A673 (cell line): Measurements from ENCODE around the gene ANKS1B. TPM values are rescaled to one million over a fixed set of nuclear protein-coding genes. Genes with fewer than 3 reads are reported as not detected.
A peak's percentile ranks its signal among the peaks of the same experiment; 100 is the strongest.

Source experiments
- Bru-seq: library from RNA; stranded (reverse); fragments of 400-500 nt; gene quantifications from one replicate; lab custom pipeline; 2021; lab: Mats Ljungman, UMichigan
- BruChase-seq, 2 experiments: library from RNA; stranded (reverse); fragments of 400-500 nt; gene quantifications; one replicate each; lab custom pipeline; 2021; lab: Mats Ljungman, UMichigan
- BruUV-seq: library from RNA; stranded (reverse); fragments of 400-500 nt; replicated peaks from 2 replicates; lab custom pipeline; 2021; lab: Mats Ljungman, UMichigan
- CTCF ChIA-PET: fragments of 300-600 bp; sonication (Branson Sonifier 250); formaldehyde crosslinking; loops from one replicate; lab custom pipeline; 2022; ENCODE audit warnings: antibody characterized with exemption; lab: Charles Lee
- POLR2A ChIA-PET: fragments of 300-600 bp; sonication (Branson Sonifier 250); formaldehyde crosslinking; loops from one replicate; lab custom pipeline; 2022; ENCODE audit warnings: antibody characterized with exemption; ENCODE audit not compliant: low non-redundant PET; lab: Charles Lee
- DNase-seq: peaks from one replicate; pipeline ENCODE4 v3.0.0-alpha.2; 2015; ENCODE audit warnings: low spot score
- H3K27ac ChIP-seq: fragments of 200-600 bp; sonication (generic); 2 replicates; pipeline ENCODE4 v1.5.1; 2016; ENCODE audit warnings: mixed run types, low read depth, mild to moderate bottlenecking, mixed read lengths, antibody characterized with exemption, low read length; ENCODE audit not compliant: poor library complexity, severe bottlenecking
- H3K27me3 ChIP-seq: fragments of 200-600 bp; sonication (generic); replicated peaks from 2 replicates; pipeline ENCODE4 v1.6.1; 2017; ENCODE audit warnings: mixed run types, low read depth, mild to moderate bottlenecking, mixed read lengths, antibody characterized with exemption, low read length; ENCODE audit not compliant: insufficient read depth, poor library complexity
- H3K36me3 ChIP-seq: fragments of 200-600 bp; sonication (generic); 2 replicates; pipeline ENCODE4 v1.6.1; 2016; ENCODE audit warnings: mixed run types, mild to moderate bottlenecking, mixed read lengths, antibody characterized with exemption, low read length; ENCODE audit not compliant: insufficient read depth, poor library complexity, severe bottlenecking
- H3K4me1 ChIP-seq: fragments of 200-600 bp; sonication (generic); 2 replicates; pipeline ENCODE4 v1.6.1; 2017; ENCODE audit warnings: mixed run types, mild to moderate bottlenecking, mixed read lengths, antibody characterized with exemption, low read length; ENCODE audit not compliant: insufficient read depth, poor library complexity, severe bottlenecking
- H3K4me3 ChIP-seq: fragments of 200-600 bp; sonication (generic); 2 replicates; pipeline ENCODE4 v1.5.1; 2016; ENCODE audit warnings: low read depth, mixed run types, mild to moderate bottlenecking, mixed read lengths, low read length; ENCODE audit not compliant: poor library complexity, severe bottlenecking
- H3K9me3 ChIP-seq: fragments of 200-600 bp; sonication (generic); 2 replicates; pipeline ENCODE4 v1.6.1; 2016; ENCODE audit warnings: mixed run types, low read depth, mild to moderate bottlenecking, mixed read lengths, antibody characterized with exemption, low read length; ENCODE audit not compliant: poor library complexity, severe bottlenecking
- EZH2 ChIP-seq: fragments of 200-600 bp; sonication (generic); IDR thresholded peaks from 2 replicates; pipeline ENCODE4 v1.6.1; 2017; ENCODE audit warnings: borderline replicate concordance, low read depth, mild to moderate bottlenecking, mixed read lengths, antibody characterized with exemption, low read length; ENCODE audit not compliant: poor library complexity, severe bottlenecking
- intact Hi-C: fragments of 100-400 bp; cut with micrococcal nuclease; formaldehyde crosslinking; loops from one replicate; pipeline ENCODE4 v1.10.0; 2022; ENCODE audit not compliant: unreplicated experiment
- long read RNA-seq: library from polyadenylated mRNA; stranded (forward); transcript quantifications from one replicate; pipeline ENCODE4 v2.0.0, GENCODE V29; 2022
- total RNA-seq: library from RNA; stranded (reverse); gene quantifications from 2 replicates; pipeline ENCODE4 v1.2.3, GENCODE V29; 2021
- TF ChIP-seq, protein P1 (sequence below): fragments of 300-800, 200-600 bp; sonication (generic); conservative IDR thresholded peaks from 2 replicates; pipeline ENCODE4 v1.5.1; 2017; ENCODE audit warnings: low read depth, mild to moderate bottlenecking, antibody characterized with exemption, low read length, moderate library complexity, mixed read lengths

Gene ANKS1B
- 0.99 and 1.1 TPM in 2 replicates for total RNA-seq
- Bru-seq, nascent RNA = percentile 17 among the genes with signal in this experiment
- BruChase-seq, experiment 1, labeled RNA remaining after a 2-hour chase = percentile 21 among the genes with signal in this experiment
- percentile 22 among the genes with signal in this experiment for BruChase-seq, experiment 2, labeled RNA remaining after a 6-hour chase
- long read RNA-seq = 0 reads

DNA sequence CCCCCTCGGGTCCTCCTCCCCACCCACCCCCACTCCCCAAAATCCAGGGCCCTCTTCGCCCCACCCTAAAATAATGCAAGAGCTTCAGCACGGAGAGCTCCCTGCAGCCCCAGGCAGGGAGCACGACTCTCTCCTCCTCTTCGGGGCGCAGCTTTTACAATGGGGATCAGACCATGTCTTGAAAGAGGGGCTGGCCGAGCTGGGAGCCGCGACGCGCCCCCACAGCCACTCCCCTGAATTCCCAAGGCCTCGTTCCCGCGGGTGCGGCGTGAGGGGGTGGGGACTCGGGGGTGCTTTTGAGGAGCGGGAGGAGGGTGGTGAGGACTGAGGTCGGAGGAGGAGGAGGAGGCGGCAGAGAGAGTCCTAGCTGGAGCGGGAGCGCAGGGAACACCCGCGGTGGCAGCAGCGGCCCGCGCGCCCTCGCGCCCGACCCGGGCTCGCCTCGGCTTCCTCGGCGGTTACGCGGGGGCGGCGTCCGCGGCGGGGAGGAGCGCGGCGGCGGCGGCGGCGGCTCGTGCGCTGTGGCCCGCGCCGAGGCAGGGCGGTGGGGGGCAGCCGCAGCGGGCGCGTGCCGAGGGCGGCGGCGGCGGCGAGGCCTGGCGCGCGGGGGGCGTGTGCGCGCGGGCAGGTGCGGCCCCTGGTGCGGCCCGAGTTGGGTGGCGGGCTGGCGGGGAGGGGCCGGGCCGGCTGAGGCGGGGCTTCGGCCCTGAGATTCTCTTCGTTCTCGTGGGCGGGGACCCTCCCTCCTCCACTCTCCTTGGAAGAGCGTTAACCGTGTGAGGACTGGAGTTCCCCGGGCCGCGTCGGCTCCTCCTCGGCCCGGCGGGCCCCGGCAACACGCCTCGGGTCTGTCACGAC lies at the start of gene ANKS1B:
Gene ANKS1B, minus strand, starts transcription at position 666 of the 858 bp plus-strand sequence. CDS start 699 bp downstream, outside the sequence.
- TF ChIP-seq, protein P1, sequence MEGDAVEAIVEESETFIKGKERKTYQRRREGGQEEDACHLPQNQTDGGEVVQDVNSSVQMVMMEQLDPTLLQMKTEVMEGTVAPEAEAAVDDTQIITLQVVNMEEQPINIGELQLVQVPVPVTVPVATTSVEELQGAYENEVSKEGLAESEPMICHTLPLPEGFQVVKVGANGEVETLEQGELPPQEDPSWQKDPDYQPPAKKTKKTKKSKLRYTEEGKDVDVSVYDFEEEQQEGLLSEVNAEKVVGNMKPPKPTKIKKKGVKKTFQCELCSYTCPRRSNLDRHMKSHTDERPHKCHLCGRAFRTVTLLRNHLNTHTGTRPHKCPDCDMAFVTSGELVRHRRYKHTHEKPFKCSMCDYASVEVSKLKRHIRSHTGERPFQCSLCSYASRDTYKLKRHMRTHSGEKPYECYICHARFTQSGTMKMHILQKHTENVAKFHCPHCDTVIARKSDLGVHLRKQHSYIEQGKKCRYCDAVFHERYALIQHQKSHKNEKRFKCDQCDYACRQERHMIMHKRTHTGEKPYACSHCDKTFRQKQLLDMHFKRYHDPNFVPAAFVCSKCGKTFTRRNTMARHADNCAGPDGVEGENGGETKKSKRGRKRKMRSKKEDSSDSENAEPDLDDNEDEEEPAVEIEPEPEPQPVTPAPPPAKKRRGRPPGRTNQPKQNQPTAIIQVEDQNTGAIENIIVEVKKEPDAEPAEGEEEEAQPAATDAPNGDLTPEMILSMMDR = no peak
- Histone ChIP-seq H3K4me3 (peak within 1 kb of the TSS; percentile 48), H3K27ac (no peak within 1 kb of the TSS), H3K27me3 (peaks cover 54% of the 10 kb centered on the region), H3K36me3 (no peaks in the 10 kb centered on the region), H3K9me3 (no peaks in the 10 kb centered on the region), H3K4me1 (peaks cover 11% of the 10 kb centered on the region)
- ChIA-PET POLR2A (no interaction called here), CTCF (no interaction called here)
- no TSS peak for BruUV-seq
- intact Hi-C loops = no loop called here
- peak; percentile 59 for DNase-seq

DNA sequence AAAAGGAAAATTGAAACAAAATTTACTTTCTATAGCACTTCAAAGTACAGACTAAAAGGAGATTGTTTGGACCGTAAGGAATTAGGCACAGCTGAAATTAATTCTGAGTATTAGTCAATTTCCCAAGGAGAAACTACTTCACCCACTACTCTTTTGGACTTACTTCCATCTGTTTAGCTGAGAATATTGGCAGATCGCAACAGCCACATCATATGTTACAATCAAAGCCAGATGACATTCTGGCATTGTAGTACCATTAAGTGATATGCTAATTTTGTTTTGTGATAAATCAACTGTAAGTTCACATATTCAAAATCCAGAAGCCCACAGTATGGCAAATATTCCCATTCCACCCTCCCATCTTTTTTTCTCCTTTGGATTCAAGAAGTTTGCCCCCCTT lies 47.1 kb upstream of the ANKS1B start:
- intact Hi-C loops = no loop called here
- Histone ChIP-seq H3K27me3 (no peaks in the 10 kb centered on the region), H3K36me3 (no peaks in the 10 kb centered on the region), H3K9me3 (no peaks in the 10 kb centered on the region), H3K4me1 (no peaks in the 10 kb centered on the region), H3K4me3 (no peak overlapping the region), H3K27ac (no peak overlapping the region)
- DNase-seq = no peak
- TF ChIP-seq EZH2 = no peak
- TF ChIP-seq, protein P1 = no peak
- ChIA-PET POLR2A (no interaction called here), CTCF (no interaction called here)
- BruUV-seq = no TSS peak

DNA sequence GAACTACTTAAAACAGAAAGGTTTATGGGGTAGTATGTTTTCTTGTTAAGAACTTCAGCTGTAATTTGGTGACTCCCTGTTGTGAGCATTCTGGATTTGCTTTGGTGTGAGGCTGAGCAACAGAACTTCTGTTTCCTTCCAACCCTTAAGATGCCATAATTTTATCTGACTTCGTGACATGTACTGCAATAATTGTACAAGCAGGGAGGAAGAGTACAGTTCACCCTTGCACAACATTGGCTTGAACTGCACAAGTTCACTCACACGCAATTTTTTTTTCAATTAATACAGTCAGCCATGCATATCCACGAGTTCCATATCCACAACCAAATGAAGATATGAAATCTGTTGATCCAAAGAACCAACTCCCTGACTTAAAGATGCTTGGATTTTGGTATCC lies 42.9 kb upstream of the ANKS1B start:
- ChIA-PET CTCF (no interaction called here), POLR2A (no interaction called here)

More for the DNA sequence above, 42.9 kb upstream of the ANKS1B start:
- Histone ChIP-seq H3K9me3 (no peaks in the 10 kb centered on the region), H3K27ac (no peak overlapping the region), H3K36me3 (no peaks in the 10 kb centered on the region), H3K4me3 (no peak overlapping the region), H3K27me3 (no peaks in the 10 kb centered on the region), H3K4me1 (no peaks in the 10 kb centered on the region)
- TF ChIP-seq EZH2 = no peak
- TF ChIP-seq, protein P1 = no peak
- DNase-seq = no peak
- no TSS peak for BruUV-seq
- intact Hi-C loops = no loop called here
